HL-60 (cell line): Measurements from ENCODE around the gene ENPP6.

Experiments
- DNase-seq, 2 experiments: peaks; one replicate each; pipeline ENCODE4 v3.0.0-alpha.2; 2010 to 2020; ENCODE audit warnings: low read depth in 1 of 2, low spot score in 1 of 2
- H3K27ac ChIP-seq: fragments of 250-450 bp; sonication (Bioruptor Pico); replicated peaks from 2 replicates; pipeline ENCODE4 v1.5.1; 2020; ENCODE audit warnings: mild to moderate bottlenecking, moderate library complexity
- H3K27me3 ChIP-seq: fragments of 250-450 bp; sonication (Bioruptor Pico); 2 replicates; pipeline ENCODE4 v1.5.1; 2021; ENCODE audit warnings: mild to moderate bottlenecking, moderate library complexity; ENCODE audit not compliant: insufficient read depth, poor library complexity, severe bottlenecking
- H3K4me3 ChIP-seq: replicated peaks from 2 replicates; pipeline ENCODE4 v1.5.1; 2011; ENCODE audit warnings: mild to moderate bottlenecking, control low read depth, low read length; ENCODE audit not compliant: insufficient read depth
- GABPA ChIP-seq: IDR thresholded peaks from 2 replicates; pipeline ENCODE4 v1.6.1; 2012; ENCODE audit warnings: low read depth
- POLR2AphosphoS5 ChIP-seq: IDR thresholded peaks from 2 replicates; pipeline ENCODE4 v1.6.1; 2012; ENCODE audit warnings: low read depth
- SPI1 ChIP-seq: IDR thresholded peaks from 2 replicates; pipeline ENCODE4 v1.6.1; 2012; ENCODE audit warnings: low read depth, mild to moderate bottlenecking, borderline replicate concordance
- TF ChIP-seq, protein P1 (sequence below): IDR thresholded peaks from 2 replicates; pipeline ENCODE4 v1.6.1; 2012; ENCODE audit warnings: low read depth; ENCODE audit not compliant: insufficient replicate concordance
- TF ChIP-seq, protein P2 (sequence below): IDR thresholded peaks from one replicate; pipeline ENCODE4 v1.5.1; 2011; ENCODE audit warnings: low read length, control low read depth, inconsistent platforms; ENCODE audit not compliant: insufficient read depth

ENPP6 gene

GRCh38 chr4:184205243-184205642 lies 12.4 kb downstream of the ENPP6 start:
- DNase-seq = no peak
- H3K27ac ChIP-seq = no peak overlapping the region
- H3K4me3 ChIP-seq = no peak overlapping the region
- no peaks in the 10 kb centered on the region for H3K27me3 ChIP-seq
- TF ChIP-seq, protein P1, sequence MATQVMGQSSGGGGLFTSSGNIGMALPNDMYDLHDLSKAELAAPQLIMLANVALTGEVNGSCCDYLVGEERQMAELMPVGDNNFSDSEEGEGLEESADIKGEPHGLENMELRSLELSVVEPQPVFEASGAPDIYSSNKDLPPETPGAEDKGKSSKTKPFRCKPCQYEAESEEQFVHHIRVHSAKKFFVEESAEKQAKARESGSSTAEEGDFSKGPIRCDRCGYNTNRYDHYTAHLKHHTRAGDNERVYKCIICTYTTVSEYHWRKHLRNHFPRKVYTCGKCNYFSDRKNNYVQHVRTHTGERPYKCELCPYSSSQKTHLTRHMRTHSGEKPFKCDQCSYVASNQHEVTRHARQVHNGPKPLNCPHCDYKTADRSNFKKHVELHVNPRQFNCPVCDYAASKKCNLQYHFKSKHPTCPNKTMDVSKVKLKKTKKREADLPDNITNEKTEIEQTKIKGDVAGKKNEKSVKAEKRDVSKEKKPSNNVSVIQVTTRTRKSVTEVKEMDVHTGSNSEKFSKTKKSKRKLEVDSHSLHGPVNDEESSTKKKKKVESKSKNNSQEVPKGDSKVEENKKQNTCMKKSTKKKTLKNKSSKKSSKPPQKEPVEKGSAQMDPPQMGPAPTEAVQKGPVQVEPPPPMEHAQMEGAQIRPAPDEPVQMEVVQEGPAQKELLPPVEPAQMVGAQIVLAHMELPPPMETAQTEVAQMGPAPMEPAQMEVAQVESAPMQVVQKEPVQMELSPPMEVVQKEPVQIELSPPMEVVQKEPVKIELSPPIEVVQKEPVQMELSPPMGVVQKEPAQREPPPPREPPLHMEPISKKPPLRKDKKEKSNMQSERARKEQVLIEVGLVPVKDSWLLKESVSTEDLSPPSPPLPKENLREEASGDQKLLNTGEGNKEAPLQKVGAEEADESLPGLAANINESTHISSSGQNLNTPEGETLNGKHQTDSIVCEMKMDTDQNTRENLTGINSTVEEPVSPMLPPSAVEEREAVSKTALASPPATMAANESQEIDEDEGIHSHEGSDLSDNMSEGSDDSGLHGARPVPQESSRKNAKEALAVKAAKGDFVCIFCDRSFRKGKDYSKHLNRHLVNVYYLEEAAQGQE = no peak
- TF ChIP-seq SPI1 = no peak
- no peak for TF ChIP-seq POLR2AphosphoS5
- TF ChIP-seq GABPA = no peak
- TF ChIP-seq, protein P2, sequence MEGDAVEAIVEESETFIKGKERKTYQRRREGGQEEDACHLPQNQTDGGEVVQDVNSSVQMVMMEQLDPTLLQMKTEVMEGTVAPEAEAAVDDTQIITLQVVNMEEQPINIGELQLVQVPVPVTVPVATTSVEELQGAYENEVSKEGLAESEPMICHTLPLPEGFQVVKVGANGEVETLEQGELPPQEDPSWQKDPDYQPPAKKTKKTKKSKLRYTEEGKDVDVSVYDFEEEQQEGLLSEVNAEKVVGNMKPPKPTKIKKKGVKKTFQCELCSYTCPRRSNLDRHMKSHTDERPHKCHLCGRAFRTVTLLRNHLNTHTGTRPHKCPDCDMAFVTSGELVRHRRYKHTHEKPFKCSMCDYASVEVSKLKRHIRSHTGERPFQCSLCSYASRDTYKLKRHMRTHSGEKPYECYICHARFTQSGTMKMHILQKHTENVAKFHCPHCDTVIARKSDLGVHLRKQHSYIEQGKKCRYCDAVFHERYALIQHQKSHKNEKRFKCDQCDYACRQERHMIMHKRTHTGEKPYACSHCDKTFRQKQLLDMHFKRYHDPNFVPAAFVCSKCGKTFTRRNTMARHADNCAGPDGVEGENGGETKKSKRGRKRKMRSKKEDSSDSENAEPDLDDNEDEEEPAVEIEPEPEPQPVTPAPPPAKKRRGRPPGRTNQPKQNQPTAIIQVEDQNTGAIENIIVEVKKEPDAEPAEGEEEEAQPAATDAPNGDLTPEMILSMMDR = no peak

GRCh38 chr4:184203300-184203699 lies 14.4 kb downstream of the ENPP6 start:
- Histone ChIP-seq H3K27ac (no peak overlapping the region), H3K4me3 (no peak overlapping the region), H3K27me3 (no peaks in the 10 kb centered on the region)
- TF ChIP-seq, protein P2 = no peak
- no peak for TF ChIP-seq GABPA
- TF ChIP-seq, protein P1 = no peak
- no peak for TF ChIP-seq POLR2AphosphoS5
- no peak for TF ChIP-seq SPI1
- no peak for DNase-seq

- no peak for DNase-seq
- TF ChIP-seq, protein P1 = no peak
- TF ChIP-seq SPI1 (no peak), GABPA (no peak), POLR2AphosphoS5 (no peak)
- TF ChIP-seq, protein P2 = no peak
- Histone ChIP-seq H3K4me3 (no peak overlapping the region), H3K27ac (no peak overlapping the region), H3K27me3 (no peaks in the 10 kb centered on the region)
Observed at GRCh38 chr4:184201179-184201578, 16.5 kb downstream of the ENPP6 start.
